ENCODE measurements around the gene CRABP2. TPM values are rescaled to one million over a fixed set of nuclear protein-coding genes. Genes with fewer than 3 reads are reported as not detected.
A peak's percentile ranks its signal among the peaks of the same experiment; 100 is the strongest.

CRABP2 gene
- polyA plus RNA-seq, 1 of the 3 experiments (the other 2 are of a cell fraction) = 42.1 TPM

DNA sequence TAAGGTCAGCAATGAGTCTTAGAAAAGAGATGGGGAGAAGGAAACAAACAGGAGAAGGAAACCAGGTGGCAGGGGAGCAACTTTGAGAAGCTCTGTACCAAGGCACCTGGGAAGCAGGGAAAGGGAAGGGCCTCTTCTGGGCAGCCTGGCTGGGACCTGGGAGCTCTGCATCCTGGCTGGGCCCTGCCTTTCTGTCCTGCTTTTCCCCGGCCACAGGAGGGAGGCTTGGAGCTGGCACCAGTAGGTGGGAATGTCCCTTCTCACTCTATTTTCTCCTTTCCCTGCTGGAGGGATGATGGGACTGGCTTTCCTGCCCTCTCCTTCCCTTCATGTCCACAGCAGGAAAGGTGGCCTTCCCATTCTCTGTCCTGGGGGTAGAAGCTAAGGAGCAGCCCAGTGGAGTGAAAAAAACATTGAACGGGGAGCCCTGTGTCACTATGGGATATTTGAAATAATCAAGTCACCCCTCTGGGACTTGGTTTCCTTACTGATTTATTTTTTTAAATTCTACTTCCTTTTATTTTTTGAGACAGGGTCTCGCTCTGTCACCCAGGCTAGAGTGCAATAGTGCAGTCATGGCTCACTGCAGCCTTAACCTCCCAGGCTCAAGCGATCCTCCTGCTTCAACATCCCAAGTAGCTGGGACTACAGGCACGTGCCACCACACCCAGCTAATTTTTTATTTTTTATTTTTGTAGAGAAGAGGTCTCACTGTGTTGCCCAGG lies 23.1 kb downstream of the CRABP2 start:
- CTCF ChIA-PET = interaction anchor here (1.2 to 45.5 kb wide), 10 partner anchors 7 to 246 kb away, joined by 3 to 2702 read pairs (median 7); partner anchors contain the start of genes BCAN, CRABP2, ISG20L2 and METTL25B

DNA sequence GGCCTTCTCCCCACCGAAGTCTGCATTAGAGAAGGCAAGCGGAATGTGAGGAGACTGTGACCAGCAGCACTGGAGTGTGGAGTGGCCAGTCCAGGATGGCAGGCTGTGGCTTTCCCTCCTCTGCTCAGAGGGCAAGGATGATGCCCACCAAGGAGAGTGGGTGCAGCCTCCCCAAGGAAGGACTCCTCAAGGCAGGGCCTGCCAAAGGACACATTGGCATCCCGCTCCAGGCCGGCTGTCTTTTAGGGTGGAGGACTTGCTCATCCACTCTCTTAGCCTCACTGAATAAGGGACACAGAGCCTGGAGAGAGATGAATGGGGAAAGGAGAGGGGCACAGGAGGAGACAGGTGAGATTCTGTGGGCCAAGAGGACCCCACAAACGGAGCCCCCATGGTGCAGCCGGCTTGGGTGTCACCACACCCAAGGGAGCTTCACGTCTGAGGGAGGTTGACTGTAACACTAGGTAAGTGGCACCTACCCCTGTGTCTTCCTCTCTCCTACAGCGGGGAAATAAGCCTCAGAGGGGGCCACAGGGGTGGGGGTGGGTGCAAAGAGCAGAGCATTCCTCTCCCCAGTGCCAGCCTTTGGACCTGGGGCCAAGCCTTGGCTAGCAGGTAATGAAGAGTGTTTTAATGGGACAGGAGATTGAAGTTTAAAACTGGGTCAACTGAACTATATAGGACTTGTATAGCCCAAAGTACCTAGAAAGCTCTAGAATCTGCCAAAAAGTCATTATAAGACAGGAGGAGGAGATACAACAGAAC lies 24.0 kb downstream of the CRABP2 start:
- no peaks in the 10 kb centered on the region for H4K20me1 ChIP-seq (ENCODE audit: insufficient read depth)
- H3K4me1 ChIP-seq (ENCODE audit: control insufficient read depth in 1 of 2, insufficient read depth in 2 of 2, low read depth in 1 of 2, low read length in 1 of 2) = peaks cover 0 to 11% of the 10 kb centered on the region in 2 experiments; a peak in 2 of 4 replicates
- H3K4me2 ChIP-seq = no peak overlapping the region
- ChIA-PET CTCF (interaction anchor here (0.9 to 45.5 kb wide), 11 partner anchors 8 to 209 kb away, joined by 3 to 2702 read pairs (median 5); partner anchors contain the start of genes BCAN, CRABP2, ISG20L2 and METTL25B), POLR2A (no interaction called here)
- H3K36me3 ChIP-seq (replicated peaks in 1 of 2; ENCODE audit: control insufficient read depth in 1 of 2, insufficient read depth in 2 of 2, low read length in 1 of 2) = no peaks in the 10 kb centered on the region
- WGBS (ENCODE audit: low lambda C conversion rate) = 72% methylated on average over 8 of the region's 8 CpGs
- H3K27me3 ChIP-seq (ENCODE audit: insufficient read depth) = no peaks in the 10 kb centered on the region
- H3K4me3 ChIP-seq (ENCODE audit: low read depth in 2 of 2, low read length in 1 of 2) = no peak overlapping the region
- peaks cover 12% of the 10 kb centered on the region for H3K79me2 ChIP-seq (ENCODE audit: insufficient read depth)
- no peak overlapping the region for H3K9ac ChIP-seq
- no peak overlapping the region for H2AFZ ChIP-seq (ENCODE audit: low read depth)
- no peaks in the 10 kb centered on the region for H3F3A ChIP-seq (replicated peaks; ENCODE audit: insufficient read depth)
- no peak overlapping the region for H3K27ac ChIP-seq (ENCODE audit: low read depth in 2 of 2, low read length in 1 of 2)
- TF ChIP-seq MEF2A (IDR thresholded peaks at IDR 0.05; ENCODE audit: borderline replicate concordance, low read depth) (no peak), RFX5 (IDR thresholded peaks at IDR 0.05; ENCODE audit: low read length) (no peak), POLR2AphosphoS5 (IDR thresholded peaks at IDR 0.05; ENCODE audit: low read depth, low read length) (no peak), RXRA (IDR thresholded peaks at IDR 0.05; ENCODE audit: borderline replicate concordance, low read depth) (no peak), FOXJ3 (CRISPR knock-in tag; IDR thresholded peaks at IDR 0.05) (no peak), GABPA (IDR thresholded peaks at IDR 0.05; ENCODE audit: low read depth) (no peak), TCF12 (IDR thresholded peaks at IDR 0.05) (no peak), EZH2phosphoT487 (IDR thresholded peaks at IDR 0.05; ENCODE audit: borderline replicate concordance, low read depth) (no peak), EP300 (IDR thresholded peaks at IDR 0.05; ENCODE audit: borderline replicate concordance in 1 of 2, low read depth in 1 of 2, low read length in 1 of 2) (no peak), NFIC (IDR thresholded peaks at IDR 0.05; ENCODE audit: borderline replicate concordance) (no peak)
- TF ChIP-seq, protein P1, sequence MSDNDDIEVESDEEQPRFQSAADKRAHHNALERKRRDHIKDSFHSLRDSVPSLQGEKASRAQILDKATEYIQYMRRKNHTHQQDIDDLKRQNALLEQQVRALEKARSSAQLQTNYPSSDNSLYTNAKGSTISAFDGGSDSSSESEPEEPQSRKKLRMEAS (IDR thresholded peaks at IDR 0.05; ENCODE audit: low read depth) = no peak
- no peaks in the 10 kb centered on the region for H3K9me2 ChIP-seq
- DNase-seq = no peak
- no peaks in the 10 kb centered on the region for H3K9me3 ChIP-seq

More for the DNA sequence above, 23.1 kb downstream of the CRABP2 start:
- TF ChIP-seq RAD21 (IDR thresholded peaks at IDR 0.05; ENCODE audit: low read length) = 0 out of 2 replicates have a peak, but pooled peaks have one; percentile 13
- no peak for TF ChIP-seq RCOR1 (IDR thresholded peaks at IDR 0.05; ENCODE audit: low read length)
- no peaks in the 10 kb centered on the region for H3K36me3 ChIP-seq (replicated peaks in 1 of 2; ENCODE audit: control insufficient read depth in 1 of 2, insufficient read depth in 2 of 2, low read length in 1 of 2)
- no peaks in the 10 kb centered on the region for H3F3A ChIP-seq (replicated peaks; ENCODE audit: insufficient read depth)
- no peaks in the 10 kb centered on the region for H3K9me3 ChIP-seq
- H2AFZ ChIP-seq (ENCODE audit: low read depth) = no peak overlapping the region
- no peak overlapping the region for H3K27ac ChIP-seq (ENCODE audit: low read depth in 2 of 2, low read length in 1 of 2)
- H3K9ac ChIP-seq = no peak overlapping the region
- H4K20me1 ChIP-seq (ENCODE audit: insufficient read depth) = no peaks in the 10 kb centered on the region
- H3K79me2 ChIP-seq (ENCODE audit: insufficient read depth) = peaks cover 3% of the 10 kb centered on the region; the same call in 1 of the 2 replicates
- no peak overlapping the region for H3K4me3 ChIP-seq (ENCODE audit: low read depth in 2 of 2, low read length in 1 of 2)
- no peaks in the 10 kb centered on the region for H3K27me3 ChIP-seq (ENCODE audit: insufficient read depth)
- POLR2A ChIA-PET = no interaction called here
- H3K4me2 ChIP-seq = no peak overlapping the region
- DNase-seq = no peak
- H3K4me1 ChIP-seq (ENCODE audit: control insufficient read depth in 1 of 2, insufficient read depth in 2 of 2, low read depth in 1 of 2, low read length in 1 of 2) = peaks cover 0 to 5% of the 10 kb centered on the region in 2 experiments; a peak in 2 of 4 replicates
- 78% methylated on average over 5 of the region's 5 CpGs for WGBS (ENCODE audit: low lambda C conversion rate)
- H3K9me2 ChIP-seq = no peaks in the 10 kb centered on the region

Data from SK-N-SH (cell line).